ENCODE data around the gene TESK1. TPM values are rescaled to one million over a fixed set of nuclear protein-coding genes. Genes with fewer than 3 reads are reported as not detected.

Gene TESK1
- total RNA-seq, 1 donor from 2014 or later = 70.2 TPM

DNA sequence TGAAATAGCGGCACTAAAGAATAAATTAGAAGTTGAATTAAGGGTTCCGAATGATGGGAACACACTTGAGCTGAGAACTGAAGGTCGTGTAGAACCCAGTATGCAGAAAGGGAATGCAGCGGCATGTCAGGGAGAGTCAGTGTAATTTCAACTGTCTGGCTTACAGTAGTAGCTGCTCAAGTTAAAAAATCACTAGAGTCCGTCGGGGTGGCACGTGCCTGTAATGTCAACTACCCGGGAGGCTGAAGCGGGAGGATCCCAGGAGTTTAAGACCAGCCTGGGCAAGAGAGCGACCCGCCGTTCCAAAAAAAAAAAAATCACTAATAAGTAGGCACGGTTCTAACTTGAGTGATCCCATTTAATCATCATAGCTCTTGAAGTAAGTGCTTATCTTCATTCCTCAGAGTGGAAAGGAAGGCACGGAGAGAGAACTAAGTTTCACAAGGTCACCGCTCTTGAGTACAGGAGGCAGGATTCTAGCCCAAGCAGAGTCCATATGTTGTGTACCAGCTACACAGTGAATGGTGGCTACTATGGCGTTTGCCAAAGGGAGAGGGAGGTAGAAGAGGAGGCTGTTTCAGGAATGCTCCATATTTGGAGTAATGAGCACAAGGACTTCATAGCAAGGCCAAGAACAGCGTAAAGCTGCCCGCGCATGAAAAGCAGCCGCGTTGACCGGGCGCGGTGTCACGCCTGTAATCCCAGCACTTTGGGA, 51.9 kb downstream of the TESK1 start:
- Histone ChIP-seq H3K4me1 (peaks cover 5 to 32% of the 10 kb centered on the region in 2 donors), H3K27ac (peak overlapping the region; percentile 97 to 100), H3K4me3 (peak overlapping the region; percentile 88 to 99), H3K9me3 (no peaks in the 10 kb centered on the region), H3K36me3 (peaks cover 6 to 21% of the 10 kb centered on the region in 2 donors), H3K27me3 (no peaks in the 10 kb centered on the region)
- TF ChIP-seq, protein P1, sequence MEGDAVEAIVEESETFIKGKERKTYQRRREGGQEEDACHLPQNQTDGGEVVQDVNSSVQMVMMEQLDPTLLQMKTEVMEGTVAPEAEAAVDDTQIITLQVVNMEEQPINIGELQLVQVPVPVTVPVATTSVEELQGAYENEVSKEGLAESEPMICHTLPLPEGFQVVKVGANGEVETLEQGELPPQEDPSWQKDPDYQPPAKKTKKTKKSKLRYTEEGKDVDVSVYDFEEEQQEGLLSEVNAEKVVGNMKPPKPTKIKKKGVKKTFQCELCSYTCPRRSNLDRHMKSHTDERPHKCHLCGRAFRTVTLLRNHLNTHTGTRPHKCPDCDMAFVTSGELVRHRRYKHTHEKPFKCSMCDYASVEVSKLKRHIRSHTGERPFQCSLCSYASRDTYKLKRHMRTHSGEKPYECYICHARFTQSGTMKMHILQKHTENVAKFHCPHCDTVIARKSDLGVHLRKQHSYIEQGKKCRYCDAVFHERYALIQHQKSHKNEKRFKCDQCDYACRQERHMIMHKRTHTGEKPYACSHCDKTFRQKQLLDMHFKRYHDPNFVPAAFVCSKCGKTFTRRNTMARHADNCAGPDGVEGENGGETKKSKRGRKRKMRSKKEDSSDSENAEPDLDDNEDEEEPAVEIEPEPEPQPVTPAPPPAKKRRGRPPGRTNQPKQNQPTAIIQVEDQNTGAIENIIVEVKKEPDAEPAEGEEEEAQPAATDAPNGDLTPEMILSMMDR (IDR thresholded peaks at IDR 0.05) = no peak
- no peak for DNase-seq (ENCODE audit: low spot score in 2 of 2)
- intact Hi-C loops (cut with DNase I) = loop anchor here (1.0 to 10.0 kb wide), 6 partner anchors 33 to 665 kb away; partner anchors contain the start of genes FAM221B, HRCT1, SPAAR and SPAG8

DNA sequence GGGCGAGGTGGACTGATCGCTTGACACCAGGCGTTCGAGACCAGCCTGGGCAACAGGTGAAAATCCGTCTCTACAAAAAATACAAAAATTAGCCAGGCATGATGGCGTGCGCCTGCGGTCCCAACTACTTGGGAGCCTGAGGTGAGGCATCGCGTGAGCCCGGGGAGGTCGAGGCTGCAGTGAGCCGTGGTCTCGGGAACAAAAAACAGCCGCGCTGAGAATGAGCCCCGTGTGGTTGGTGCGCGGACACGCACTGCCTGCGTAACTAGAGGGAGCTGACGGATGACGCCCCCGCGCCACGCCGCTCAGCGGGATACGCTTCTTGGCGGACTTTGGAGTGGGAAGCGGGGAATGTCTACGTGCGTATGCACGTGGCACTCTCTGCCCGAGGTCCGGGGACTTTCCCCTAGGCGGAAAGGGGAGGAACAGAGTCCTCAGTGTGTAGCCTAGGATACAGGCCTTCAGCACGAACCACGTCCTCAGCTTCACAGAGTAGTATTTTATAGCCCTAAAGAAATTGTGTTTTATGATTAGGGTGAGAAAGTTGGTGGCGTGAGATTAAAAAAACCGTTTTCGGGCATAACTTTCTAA, 52.6 kb downstream of the TESK1 start, which contains the start of gene RMRP:
RMRP (minus strand) TSS at position 474 of the 591 bp plus-strand sequence.
- peak within 1 kb of the TSS; percentile 88 to 99 for H3K4me3 ChIP-seq

DNA sequence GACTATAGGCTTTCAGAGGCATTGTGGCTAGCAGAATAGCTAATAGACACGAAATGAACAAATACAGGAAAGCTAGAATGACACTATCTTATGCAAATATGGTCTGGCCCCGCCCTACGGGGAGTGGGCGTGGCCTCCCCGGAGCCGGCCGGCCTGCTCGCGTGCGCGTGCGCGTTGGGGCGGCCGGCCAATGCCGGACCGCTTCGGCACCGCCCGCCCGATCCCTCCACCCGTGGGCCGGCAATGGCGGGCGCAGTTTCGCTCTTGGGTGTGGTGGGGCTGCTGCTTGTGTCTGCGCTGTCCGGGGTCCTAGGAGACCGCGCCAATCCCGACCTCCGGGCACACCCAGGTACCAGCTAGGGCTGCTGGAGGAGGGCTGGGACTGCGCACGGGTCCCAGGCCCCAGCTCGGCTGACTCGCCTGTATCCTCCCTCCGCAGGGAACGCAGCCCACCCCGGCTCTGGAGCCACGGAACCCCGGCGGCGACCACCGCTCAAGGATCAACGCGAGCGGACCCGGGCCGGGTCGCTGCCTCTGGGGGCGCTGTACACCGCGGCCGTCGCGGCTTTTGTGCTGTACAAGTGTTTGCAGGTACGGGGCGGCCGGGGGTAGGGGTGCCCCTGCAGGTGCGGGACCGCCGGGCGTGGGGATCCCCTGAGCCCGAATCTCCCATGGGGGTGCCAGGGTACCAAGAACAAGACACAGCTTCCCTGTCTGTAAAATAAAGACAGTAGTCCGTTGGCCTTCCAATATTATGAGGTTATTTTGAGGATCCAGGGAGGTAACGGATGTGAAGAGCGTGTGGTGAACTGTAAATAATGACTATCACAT, 53.3 kb downstream of the TESK1 start, which contains the start of gene CCDC107:
CCDC107 (plus strand) TSS at position 156 of the 831 bp plus-strand sequence; CDS start at position 244, 88 bp downstream.
- peaks cover 5 to 35% of the 10 kb centered on the region in 2 donors for H3K4me1 ChIP-seq
- intact Hi-C loops (cut with DNase I) = loop anchor here (5.0 to 10.0 kb wide), 4 partner anchors 154 to 666 kb away; partner anchors contain the start of genes FAM221B, HRCT1, SPAAR and SPAG8
- DNase-seq (ENCODE audit: low spot score in 2 of 2) = peak in 1 of 2 donors; percentile 91
- TF ChIP-seq, protein P1 (IDR thresholded peaks at IDR 0.05) = peak; percentile 41 to 64 (median 63)
- H3K36me3 ChIP-seq = peaks cover 6 to 23% of the 10 kb centered on the region in 2 donors
- no peaks in the 10 kb centered on the region for H3K27me3 ChIP-seq
- H3K4me3 ChIP-seq = peak within 1 kb of the TSS; percentile 88 to 99
- H3K27ac ChIP-seq = peak within 1 kb of the TSS; percentile 97 to 100
- no peaks in the 10 kb centered on the region for H3K9me3 ChIP-seq

More for the DNA sequence above, 52.6 kb downstream of the TESK1 start, which contains the start of gene RMRP:
- DNase-seq (ENCODE audit: low spot score in 2 of 2) = peak; percentile 90 to 99
- no peaks in the 10 kb centered on the region for H3K9me3 ChIP-seq
- peak within 1 kb of the TSS; percentile 97 to 100 for H3K27ac ChIP-seq
- peaks cover 5 to 35% of the 10 kb centered on the region in 2 donors for H3K4me1 ChIP-seq
- no peaks in the 10 kb centered on the region for H3K27me3 ChIP-seq
- H3K36me3 ChIP-seq = peaks cover 6 to 23% of the 10 kb centered on the region in 2 donors
- intact Hi-C loops (cut with DNase I) = loop anchor here (1.0 to 10.0 kb wide), 6 partner anchors 33 to 665 kb away; partner anchors contain the start of genes FAM221B, HRCT1, SPAAR and SPAG8
- TF ChIP-seq, protein P1 (IDR thresholded peaks at IDR 0.05) = peak; percentile 32 to 56 (median 34)

DNA sequence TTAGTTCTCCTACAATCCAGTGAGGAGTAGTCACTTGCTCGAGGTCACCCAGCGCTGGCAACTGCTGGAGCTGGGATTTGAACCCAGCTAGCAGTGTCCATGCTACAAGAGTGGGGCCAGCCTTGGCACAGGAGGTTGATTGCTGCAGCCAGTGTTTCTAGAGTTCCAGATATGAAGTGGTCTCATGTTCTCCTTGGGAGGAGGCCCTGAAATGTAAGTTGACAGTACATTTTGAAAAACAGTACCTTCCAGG, 53.8 kb downstream of the TESK1 start:
- Histone ChIP-seq H3K36me3 (peaks cover 6 to 23% of the 10 kb centered on the region in 2 donors), H3K4me1 (peaks cover 5 to 35% of the 10 kb centered on the region in 2 donors), H3K4me3 (peak overlapping the region; percentile 88 to 99), H3K27ac (peak overlapping the region; percentile 97 to 100), H3K9me3 (no peaks in the 10 kb centered on the region), H3K27me3 (no peaks in the 10 kb centered on the region)
- intact Hi-C loops (cut with DNase I) = loop anchor here (1.0 to 10.0 kb wide), 5 partner anchors 69 to 667 kb away; partner anchors contain the start of genes FAM221B, HRCT1, SPAAR and SPAG8
- TF ChIP-seq, protein P1 (IDR thresholded peaks at IDR 0.05) = no peak
- peak in 1 of 2 donors; percentile 85 for DNase-seq (ENCODE audit: low spot score in 2 of 2)

DNA sequence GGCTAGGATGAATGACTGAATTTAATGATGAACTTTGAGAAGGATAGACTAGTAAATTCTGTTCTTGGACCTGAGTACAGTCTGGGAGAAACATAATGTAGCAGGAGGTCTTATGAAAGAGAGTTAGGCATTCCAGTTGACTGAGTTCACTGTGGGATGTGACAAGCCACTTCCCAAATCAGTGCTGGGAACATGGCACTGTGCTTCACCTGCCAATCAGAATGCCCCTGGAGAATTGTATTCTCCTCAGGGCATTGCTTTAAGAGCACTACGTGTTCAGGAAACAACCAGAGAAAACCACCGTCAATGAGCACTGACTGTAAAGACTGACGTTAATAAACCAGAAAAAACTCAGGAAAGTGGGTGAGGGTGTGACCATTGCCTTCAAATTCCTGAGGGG, 54.3 kb downstream of the TESK1 start:
- peak overlapping the region; percentile 88 to 99 for H3K4me3 ChIP-seq
- peak overlapping the region; percentile 97 to 100 for H3K27ac ChIP-seq
- peaks cover 5 to 35% of the 10 kb centered on the region in 2 donors for H3K4me1 ChIP-seq
- TF ChIP-seq, protein P1 (IDR thresholded peaks at IDR 0.05) = no peak
- intact Hi-C loops (cut with DNase I) = loop anchor here (1.0 to 10.0 kb wide), 5 partner anchors 69 to 667 kb away; partner anchors contain the start of genes FAM221B, HRCT1, SPAAR and SPAG8
- no peaks in the 10 kb centered on the region for H3K9me3 ChIP-seq
- H3K36me3 ChIP-seq = peaks cover 6 to 23% of the 10 kb centered on the region in 2 donors
- DNase-seq (ENCODE audit: low spot score in 2 of 2) = peak in 1 of 2 donors; percentile 93
- no peaks in the 10 kb centered on the region for H3K27me3 ChIP-seq
